Limb (tissue), 2 donors: ENCODE results near the gene TUBB6.

Experiments used
- DNase-seq, 2 donors: peaks; one replicate each; pipeline ENCODE4 v3.0.0-alpha.2; 2016; ENCODE audit errors: extremely low spot score in 2 of 2

TUBB6 gene

DNA sequence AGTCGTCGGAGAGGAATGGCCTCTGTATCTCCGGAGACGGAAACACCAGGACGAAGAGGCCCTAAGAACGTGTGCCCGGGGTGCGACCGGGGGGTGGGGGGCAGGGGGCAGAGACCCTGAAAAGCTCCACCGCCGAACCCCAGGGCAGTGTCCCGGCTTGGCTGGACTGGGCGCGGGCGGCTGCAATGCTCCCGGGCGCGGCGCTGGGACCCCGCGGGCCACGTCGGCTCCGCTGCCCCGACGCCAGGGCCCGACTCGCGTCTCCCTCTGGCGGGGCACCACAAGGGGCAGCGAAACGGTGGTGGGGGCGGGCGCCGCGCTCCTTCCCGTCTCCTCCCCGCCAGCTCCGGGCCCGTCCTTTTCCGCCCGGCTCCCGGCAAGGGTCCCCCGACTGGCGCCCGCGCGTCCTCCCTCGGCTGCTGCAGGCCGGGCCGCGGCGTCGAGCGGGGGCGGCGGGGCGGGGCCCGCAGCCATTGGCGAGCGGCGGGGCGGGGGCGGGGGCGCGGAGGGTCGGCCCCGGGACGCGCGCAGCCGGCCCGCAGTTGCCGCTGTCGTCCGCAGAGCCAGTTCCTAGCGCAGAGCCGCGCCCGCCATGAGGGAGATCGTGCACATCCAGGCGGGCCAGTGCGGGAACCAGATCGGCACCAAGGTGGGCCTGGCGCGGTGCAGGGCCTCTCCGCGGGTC lies at the start of gene TUBB6:
TUBB6 (plus strand) TSS at position 541 of the 685 bp plus-strand sequence; CDS start at position 593, 52 bp downstream.
- DNase-seq: peak; percentile 67 to 83

DNA sequence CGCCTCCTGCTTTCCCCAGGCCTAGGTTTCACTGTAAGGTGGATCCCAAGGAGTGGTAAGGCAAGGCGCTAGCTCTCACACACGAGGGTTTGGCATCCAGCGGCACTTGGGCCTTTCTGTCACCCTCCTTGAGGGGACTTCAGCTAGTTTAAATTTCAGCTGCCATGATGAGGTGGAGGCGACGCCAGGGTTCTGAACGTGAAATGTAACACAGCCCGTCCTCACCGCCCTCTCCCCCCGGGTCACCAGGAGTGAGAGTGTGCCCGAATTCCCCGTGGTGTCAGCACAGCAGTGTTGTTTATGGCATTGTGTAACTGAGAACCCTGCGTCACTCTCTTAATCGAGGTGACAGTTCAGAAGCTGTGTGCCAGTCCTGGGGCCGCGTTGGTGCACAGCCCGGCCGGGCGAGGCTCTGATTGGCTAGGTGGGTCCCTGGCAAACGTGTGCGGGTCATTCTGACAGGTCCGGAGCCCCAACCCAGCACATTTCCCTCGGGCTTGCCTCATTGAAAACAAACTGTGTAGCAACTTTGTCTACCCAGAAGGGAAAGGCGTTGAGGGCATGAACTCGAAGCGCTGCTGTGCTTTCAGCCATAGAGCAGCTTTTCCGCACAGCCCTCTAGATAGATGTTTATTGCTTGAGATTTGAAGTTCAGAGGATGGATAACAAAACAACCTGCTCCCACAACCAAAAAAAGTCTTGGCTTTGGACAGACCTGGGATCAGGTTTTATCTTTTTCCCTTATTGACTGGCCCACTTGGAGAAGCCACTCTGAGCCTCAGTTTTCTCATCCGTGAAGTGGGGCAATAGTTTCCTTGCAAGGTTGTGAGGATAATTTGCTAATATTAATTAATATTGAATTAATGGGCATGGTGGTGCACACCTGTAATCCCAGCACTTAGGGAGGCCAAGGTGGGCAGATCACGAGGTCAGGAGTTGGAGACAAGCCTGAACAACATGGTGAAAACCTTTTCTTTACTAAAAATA lies 49.0 kb upstream of the TUBB6 start:
- no peak for DNase-seq

DNA sequence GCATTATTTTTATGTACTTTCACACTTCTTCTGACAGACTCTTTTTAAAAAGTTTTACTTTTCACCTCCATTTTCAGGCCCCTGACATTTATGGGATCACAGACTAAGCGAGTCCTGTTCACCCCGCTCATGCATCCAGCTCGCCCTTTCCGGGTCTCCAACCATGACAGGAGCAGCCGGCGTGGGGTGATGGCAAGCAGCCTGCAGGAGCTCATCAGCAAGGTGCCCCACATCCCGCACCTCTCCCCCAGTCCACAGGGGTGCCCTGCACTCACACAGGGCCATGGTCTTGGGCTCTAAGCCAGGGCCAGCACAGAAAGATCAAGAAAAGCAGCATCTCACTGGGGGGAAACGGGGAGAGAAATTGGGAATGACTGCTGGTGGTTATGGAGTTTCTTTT lies 45.3 kb upstream of the TUBB6 start:
- no peak for DNase-seq

DNA sequence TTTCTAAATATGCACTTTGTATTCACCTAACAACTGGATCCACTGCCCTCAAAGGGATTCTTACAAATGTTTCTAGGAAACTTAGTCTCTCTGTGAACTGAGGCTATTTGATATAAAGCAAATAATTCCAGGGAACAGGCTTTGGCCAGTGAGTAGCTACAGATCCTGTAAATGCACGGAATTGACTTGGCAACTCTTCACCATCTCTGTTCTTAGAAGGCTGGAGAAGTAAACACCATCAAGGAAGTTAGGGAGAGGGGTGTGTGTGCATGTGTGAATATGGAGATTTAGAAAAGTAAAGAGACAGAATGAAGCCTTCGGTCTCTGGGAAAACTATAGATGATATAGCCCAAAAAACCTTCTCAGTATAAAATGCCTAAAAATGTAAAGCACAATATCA lies 43.2 kb upstream of the TUBB6 start:
- no peak for DNase-seq

DNA sequence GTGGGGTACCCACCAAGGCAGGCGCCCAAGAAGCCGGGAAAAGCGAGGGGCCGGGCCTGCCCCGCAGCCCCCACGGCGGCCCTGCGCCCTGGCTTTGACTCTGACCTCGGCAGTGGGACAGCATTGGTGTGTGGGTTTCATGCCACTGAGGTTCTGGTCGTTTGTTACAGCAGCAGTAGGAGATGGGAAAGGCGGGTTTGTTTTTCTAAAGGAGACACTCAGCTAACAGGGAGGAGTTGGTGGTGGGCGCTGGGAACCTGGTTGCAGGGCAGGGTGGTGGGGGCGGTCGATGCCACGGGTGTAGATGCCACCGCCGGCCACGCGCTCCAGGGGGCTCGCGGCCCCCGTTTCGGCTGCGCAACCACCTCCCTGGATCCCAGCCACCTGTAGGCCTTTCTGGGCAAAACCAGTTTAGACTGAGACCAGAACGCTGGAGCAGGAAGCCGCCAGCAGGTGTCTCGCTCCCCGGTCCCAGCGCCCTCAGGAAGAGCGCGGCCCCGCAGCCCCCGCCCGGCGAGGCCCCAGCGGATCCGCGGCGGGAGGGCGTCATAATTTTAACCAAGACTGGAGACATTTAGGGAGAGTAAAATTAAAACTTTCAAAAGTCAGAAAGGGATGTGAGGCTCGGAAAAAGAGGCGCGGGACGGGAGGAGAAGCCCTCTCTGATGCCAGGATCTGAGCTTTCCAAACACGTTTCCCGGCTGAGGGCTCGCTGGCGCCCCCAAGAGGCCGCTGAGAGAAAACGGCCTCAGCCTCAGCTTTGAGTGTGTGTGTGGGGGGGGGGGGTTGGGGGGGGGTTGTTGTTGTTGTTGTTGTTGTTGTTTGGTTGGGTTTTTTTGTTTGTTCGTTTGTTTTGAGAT lies 36.4 kb upstream of the TUBB6 start:
- peak; percentile 76 to 90 for DNase-seq

DNA sequence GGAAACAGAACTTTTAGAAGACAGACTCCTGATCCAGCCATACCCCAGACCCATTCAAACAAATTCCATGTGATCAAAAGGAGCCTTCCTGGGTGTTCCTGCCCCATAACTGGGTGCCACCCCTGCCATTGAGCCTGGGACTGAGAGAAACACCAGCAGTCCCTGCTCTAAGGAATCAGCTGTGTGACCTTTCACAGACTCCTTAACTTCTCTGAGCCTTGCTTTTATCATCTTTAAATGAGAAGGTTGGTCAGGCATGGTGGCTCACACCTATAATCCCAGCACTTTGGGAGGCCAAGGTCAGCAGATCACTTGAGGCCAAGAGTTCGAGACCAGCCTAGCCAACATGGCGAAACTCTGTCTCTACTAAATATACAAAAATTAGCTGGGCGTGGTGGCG lies 33.2 kb upstream of the TUBB6 start:
- no peak for DNase-seq

DNA sequence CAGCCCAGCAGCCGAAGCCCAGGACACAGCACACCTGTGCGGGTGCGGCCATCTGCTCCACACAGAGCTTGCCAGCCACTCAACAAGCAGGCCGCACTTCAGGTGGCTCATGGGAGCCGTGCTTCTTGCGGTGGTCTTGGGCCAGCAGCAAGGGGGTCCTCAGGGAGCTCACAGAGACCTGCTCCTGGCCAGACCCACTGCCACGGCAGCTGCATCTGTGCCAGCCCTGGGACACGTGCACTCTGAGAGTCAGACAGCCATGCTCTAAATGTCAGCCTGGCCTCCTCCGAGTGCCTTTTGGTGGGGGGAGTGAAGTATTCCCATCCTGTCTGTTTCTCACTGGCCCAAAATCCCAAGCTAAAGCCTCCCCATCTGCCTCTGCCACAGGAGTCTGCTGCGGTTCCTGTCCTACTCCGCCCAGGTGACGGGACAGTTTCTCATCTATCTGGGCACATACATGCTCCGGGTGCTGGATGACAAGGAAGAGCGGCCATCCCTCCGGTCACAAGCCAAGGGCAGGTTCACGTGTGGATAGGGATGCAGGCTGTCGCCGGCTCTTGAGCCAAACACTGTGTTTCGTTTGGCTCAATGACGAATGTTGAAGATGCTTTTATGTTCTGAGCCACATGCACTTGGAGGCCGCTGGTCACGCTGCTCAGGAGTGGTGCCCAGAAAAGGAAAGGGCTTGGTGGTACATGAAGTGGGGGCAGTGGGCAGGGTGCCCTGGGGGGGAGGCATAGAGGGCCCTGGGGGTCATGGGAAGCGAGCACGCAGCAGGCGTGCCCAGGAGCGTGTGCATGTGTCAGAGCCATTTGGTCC lies 31.1 kb upstream of the TUBB6 start:
- no peak for DNase-seq

DNA sequence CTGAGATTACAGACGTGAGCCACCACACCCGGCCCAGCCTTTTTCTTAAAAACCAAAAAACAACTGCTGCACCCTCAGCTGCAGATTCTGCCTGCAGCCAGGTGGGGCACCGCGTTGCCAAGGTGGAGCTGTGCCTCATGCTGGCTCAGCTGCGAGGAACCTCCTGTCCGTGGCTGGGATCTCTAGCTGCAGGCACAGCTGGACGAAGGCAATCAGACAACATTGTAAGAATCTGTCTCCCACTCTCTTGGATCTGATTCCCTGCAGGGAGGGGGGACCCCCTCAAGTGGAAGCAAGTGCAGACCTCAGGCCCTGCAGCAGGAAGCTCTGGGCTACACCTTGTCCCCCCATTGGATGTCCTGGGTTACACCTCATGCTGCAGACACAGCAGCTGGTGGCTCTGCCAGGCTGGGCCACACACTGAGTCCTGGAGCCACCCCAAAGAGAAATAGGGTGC lies 29.8 kb upstream of the TUBB6 start:
- no peak for DNase-seq

DNA sequence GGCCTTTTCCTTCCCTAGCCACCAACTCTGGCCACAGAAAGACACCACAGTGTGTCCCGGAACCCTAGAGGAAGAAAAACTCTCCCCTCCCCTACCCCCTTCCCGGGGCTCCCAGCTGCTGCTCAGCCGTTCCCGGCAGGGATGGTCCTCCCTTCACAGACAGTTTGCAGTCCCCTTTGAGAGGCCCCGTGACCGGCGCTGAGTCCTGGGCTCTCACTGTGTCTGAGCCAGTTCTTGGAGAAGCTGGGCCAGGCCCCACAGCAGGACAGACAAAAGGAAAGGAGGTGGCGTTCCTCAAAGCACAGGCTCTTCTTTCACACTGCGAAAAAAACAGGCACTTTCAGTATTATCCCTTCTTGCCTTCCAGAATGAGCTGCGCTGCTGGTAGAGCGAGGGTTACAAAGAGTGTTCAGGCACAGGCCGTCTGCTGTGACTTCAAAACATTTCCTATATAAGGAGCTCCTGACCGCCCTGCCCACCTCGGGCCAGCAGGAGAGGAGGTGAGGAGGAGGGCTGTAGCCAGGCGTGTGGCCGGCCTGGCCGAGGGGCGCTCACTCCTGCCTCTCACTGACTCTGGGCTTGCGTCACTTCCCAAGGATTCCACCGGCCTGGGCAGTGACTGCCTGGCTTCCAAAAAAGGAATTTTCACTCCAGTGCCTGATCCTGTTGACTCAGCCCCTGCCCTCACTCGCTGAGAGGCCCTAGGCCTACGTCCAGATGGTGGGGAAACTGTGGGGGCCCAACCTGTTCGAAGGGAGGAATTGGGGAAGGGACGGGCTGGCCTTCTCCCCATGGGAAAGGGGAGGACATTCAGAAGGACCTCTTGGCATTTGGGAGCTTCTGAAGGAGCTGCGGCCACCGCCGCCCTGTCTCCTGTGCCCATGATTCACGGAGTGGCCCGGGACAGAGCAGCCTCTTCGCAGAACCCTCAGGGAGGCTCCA lies 29.0 kb upstream of the TUBB6 start:
- DNase-seq: peak; percentile 79 to 80

DNA sequence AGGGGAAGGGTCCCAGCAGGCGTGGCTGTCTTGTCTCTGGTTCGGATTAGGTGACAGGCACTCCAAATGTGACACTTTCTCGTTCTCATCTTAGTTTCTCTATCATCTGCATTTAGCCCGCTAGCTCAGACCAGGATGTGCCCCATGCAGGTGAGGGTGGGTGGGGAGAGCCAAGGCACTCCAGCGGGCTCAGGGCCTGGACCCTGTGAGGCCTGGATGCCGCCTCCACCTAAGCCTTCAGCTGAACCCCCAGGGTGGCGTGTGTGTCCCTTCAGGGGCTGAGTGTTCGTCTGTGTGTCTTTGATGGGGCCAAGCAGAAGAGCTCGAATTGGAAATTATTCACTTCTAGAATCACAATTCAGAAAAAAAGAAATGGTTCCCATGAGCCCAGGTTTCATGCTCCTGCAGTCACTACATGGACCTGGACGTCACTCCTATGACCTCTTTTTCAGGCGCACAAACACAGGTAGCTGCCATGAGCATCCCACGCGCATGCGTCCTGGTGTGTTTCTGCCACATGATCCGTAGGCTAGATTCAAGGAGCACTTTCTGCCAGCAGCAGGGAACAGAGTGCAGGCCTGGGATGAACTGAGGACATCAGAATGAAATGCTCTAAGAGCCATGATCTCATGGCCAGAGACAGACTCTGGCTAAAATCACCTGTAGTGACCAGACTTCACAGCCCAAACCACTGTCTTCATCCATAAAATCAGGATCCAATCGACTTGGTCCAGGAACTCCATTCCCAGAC lies 28.1 kb upstream of the TUBB6 start:
- no peak for DNase-seq

DNA sequence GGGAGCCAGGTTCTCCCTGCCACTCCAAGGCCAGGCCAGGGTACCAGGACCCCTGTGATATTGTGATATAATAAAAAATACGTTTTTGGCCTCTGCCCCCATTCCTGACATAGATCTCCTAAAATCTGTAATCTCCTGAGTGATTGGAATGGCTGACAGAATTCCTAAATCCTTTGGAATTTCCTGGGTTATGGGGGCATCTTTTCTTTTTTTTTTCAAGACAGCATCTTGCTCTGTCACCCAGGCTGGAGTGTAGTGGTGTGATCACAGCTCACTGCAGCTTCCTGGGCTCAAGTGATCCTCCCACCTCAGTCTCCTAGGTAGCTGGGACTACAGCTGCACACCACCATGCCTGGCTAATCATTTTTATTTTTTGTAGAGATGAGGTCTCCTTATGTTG lies 26.2 kb upstream of the TUBB6 start:
- no peak for DNase-seq

DNA sequence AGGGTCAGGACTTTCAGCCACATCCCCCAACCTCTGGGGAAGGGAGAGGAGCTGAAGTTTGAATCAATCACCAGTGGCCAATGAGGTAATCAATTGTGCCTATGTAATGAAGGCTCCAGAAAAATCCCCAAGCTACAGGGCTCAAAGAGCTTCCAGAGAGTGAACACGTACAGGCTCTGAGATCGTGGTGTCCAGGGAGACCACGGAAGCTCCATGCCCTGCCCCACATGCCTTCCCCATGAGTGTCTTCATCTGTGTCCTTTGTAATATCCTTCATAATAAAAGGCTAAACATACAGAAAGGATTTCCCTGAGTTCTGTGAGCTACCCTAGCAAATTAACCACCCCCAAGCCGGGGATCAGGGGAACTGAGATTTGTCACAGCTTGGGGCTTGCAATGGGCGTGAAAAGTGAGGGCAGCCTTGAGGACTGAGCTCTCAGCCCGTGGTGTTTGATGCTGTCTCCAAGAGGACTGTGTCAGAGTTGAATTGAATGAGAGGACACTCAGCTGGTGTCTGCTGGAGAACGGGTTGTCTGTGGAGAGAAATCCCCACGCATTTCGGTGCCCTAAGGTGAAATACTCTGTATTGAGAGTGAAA lies 25.5 kb upstream of the TUBB6 start:
- DNase-seq: no peak

DNA sequence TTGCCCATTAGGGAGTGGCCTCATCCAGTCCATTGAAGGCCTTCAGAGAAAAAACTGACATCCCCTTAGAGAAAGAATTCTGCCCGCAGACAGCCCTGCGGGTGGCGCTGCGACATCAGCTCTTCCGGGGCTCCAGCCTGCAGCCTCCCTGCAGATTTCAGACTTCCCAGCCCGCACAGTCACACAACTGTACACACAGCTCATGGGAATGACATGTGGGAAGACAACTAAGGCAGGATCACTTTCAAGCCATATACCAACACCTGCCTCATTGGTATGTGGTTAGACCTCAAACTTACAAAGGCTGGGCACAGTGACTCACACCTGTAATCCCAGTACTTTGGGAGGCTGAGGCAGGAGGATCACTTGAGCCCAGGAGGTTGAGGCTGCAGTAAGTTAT lies 24.8 kb upstream of the TUBB6 start:
- DNase-seq: no peak

DNA sequence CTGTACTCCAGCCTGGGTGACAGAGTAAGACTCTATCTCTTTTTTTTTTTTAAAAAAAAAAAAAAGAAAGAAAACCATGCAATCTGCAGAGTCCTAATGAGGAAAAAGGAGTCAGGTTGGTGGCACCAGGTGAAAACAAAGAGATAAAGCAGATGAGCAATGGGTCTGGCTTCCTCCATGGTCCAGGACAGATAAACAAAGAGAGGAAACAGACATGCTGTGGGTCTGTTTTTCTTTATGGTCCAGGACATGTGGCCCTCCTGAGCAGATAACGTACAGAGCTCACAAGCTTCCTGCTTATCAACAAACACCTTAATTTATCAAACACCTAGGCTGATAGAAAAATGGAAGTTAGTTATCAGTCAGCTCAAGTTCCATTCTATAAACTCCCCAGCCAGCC lies 24.4 kb upstream of the TUBB6 start:
- no peak for DNase-seq

DNA sequence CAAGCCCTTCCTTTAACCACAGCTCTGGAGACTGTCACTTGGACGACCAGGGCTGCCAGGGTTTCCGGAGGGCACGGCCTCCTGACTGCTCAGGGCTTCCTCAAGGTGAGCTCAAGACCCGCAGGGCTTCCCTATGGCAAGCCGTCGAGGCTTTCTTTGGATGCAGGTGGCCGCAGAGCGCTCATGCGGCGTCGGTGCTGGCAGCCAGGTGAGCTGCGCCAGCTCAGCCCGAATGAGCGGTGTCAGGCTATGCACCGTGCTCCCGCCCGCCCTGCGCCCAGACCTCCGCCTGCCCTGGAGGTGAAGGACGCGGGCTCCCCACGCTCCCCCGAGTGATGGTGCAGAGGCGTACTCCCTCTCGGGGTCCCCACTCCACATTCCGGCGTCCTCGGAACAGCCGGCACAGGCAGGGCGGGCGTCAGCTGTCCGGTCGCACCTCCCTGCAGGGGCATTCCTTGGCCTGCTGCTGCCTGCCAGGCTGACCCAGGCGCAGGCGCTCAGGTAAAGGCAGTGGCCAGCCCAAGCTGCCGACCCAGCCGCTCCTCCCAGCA lies 20.8 kb upstream of the TUBB6 start:
- DNase-seq: peak in 1 of 2 donors; percentile 31

DNA sequence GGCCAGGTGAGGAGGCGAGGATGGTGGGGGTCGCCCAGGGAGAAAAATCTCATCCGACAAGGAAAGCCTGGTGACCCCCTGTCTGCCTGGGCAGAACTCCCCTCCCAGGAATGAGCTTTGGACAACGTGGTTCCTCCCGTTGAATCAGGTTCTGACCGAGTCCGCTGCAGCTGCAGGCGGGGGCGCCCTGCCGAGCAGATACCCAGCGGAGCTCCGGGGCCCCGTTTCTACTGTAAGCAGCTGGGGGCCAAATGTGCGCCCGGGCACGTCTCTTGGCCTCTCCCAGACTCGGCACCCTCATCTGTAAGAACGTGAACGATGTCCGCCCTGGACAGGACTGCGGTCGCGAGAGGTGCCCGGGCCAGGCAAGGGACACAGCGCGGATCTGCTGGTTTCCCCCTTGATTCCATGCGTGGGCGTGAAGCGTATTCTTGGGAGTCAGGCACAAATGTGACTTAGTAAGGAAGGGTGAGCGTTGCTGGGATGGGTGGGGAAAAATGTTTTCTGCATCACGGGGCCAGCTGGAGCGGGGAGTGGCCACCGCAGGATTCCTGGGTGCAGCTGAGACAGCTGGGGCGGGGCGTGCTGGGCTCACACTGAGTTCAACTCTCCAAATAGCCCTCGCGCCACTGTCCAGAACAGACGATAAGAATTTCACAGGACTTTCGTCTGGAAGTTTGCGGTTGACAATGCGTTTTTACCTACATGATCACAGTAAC lies 20.2 kb upstream of the TUBB6 start:
- DNase-seq: peak; percentile 32 to 64

DNA sequence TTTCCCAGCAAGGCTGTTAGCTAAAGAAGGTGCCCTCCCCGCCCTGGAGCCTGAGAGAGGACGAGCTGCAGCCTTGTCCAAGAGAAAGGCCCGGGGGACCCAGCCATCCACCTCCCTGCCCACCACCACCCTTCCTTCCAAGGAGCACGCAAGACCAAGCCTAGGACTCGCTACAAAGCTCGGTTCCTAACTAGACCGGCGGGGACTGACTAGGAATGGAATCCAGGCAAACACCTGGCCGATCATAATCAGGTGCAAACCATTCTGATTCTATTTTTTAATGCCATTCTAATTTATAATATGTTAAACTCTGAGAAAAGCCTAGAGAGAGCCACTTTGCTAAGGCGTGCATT lies 19.7 kb upstream of the TUBB6 start:
- no peak for DNase-seq

DNA sequence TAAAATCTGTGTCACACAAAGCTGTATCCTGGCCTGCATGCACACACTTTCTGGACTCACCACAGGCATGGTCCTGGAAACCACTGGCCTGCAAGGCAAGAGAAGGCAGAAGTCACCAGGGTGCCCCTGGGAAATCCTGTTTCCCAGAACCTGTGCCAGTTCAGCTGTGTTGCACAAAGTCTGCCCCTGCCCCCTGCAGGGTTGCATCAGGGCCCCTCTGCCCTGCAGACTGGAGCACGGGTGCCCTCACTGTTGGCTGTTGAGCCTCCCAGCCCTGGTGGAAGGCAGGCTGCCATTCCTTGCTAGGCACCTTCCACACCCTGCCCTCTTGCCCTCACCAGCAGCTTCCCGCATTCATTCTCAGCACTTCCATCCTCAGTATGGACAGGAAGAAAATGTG lies 18.0 kb upstream of the TUBB6 start:
- DNase-seq: peak in 1 of 2 donors; percentile 21
